Limb (tissue), 2 donors: Measurements from ENCODE around the gene SAC3D1.
"Not testable (repeated sequence)": the region's sequence is repeated elsewhere in the genome, so short reads cannot be mapped to it uniquely, and the experiment has no call there.

Experiments used
- DNase-seq, 2 donors: peaks; one replicate each; pipeline ENCODE4 v3.0.0-alpha.2; 2016; ENCODE audit errors: extremely low spot score in 2 of 2

The SAC3D1 gene

DNA sequence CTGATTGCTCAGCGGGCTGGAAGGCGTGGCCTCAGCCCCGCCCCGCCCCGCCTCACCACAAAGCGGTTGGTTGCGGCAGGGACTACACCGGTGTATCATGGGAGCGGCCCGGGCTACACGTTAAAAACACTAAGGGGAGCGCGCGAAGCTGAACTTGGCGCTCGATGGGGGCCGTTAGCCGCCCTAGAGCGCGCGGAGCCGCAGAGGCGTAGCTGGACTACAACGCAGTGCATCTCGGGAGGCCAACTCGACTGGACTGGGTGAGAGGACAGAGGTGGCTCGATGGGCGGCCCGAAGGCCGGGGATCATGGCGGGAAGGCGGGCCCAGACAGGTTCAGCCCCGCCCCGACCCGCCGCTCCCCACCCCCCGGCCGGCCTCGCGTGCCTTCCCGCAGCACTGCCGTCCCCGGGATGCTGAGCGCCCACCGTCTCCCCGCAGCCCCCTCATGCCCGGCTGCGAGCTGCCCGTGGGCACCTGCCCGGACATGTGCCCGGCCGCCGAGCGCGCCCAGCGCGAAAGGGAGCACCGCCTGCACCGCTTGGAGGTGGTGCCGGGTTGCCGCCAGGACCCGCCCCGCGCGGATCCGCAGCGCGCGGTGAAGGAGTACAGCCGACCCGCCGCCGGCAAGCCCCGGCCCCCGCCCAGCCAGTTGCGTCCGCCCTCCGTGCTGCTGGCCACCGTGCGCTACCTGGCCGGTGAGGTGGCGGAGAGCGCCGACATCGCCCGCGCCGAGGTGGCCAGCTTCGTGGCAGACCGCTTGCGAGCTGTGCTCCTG is at the start of gene SAC3D1:
Gene SAC3D1, plus strand, starts transcription at position 364 of the 776 bp plus-strand sequence. Its CDS starts 83 bp downstream, at position 447.
- peak; percentile 90 to 92 for DNase-seq

GRCh38 chr11:64994318-64994717 is 46.7 kb upstream of the SAC3D1 start:
- no peak for DNase-seq

DNA sequence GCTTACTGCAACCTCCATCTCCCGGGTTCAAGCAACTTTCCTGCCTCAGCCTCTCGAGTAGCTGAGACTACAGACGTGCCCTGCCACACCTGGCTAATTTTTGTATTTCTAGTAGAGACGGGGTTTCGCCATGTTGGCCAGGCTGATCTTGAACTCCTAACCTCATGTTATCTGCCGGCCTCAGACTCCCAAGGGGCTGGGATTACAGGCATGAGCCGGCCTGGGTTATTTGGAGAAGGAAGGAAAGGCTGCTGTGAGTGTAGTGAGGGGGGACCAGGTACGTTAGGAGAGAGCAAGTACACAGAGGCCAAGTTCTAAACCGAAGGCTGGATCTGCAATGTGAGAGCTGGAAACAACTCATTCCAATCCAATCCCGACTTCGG is 44.7 kb upstream of the SAC3D1 start:
- no peak for DNase-seq

GRCh38 chr11:64996710-64997380 is 44.2 kb upstream of the SAC3D1 start, which contains the start of gene BATF2:
TSS of gene BATF2 (minus strand) at chr11:64996971. CDS start at chr11:64996914, 57 bp downstream.
- peak in 1 of 2 donors; percentile 46 for DNase-seq

- DNase-seq, result no peak
Measured at GRCh38 chr11:64998141-64998540, 42.9 kb upstream of the SAC3D1 start.

DNA sequence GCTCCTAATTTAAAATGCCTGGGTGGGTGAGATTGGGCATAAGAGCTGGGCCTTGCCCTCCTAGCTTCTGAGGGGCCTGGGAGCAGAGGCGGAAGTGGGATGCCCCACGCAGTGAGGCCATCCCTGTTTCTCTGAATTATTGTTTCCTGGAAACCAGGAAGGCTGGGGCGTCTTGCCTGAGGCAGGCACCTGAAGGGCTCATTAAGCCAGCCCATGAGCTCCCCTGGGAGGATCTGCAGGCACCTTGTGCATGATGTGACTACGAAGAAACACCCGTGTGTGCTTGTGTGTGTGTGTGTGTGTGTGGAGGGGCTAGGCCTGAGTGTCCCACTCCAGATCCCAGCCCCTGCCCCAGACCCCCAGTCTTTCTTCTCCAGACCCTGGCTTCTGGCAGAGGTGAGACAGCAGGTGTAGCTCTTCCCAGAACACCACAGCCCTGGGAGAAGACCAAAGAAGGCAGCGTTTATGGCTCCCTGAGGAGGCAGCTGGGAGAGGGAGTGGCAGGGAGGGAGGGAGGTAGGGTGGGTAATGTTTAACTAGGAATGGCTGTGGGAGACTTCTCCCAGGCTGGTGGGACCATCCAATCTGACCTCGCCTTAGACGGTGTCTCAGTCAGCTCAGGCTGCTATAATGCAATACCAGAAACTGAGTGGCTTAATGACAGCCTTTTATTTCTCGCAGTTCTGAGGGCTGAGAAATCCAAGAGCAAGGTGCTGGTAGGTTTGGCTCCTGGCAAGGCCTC is 42.1 kb upstream of the SAC3D1 start:
- no peak for DNase-seq

- no peak for DNase-seq
Measured at GRCh38 chr11:64999478-64999877, 41.5 kb upstream of the SAC3D1 start.

DNA sequence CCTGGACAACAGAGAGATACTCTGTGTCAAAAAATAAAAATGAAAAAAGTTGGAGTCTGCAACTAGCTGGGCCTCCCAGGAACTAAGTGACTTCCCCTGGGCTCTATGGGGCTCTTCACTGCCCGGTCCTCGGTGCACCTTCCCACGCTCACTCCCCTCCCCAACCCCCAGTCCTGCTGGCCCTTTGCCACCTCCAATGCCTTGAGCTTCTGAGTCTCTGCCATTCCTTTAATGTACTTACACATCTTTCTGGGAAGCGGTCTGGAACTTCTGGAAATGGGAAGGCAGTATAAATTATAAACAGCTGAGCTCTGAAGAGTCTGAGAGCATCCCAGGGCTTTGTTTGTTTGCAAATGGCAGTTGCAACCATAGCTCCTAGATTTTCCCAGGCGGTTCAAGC is 38.3 kb upstream of the SAC3D1 start:
- DNase-seq, result no peak

DNA sequence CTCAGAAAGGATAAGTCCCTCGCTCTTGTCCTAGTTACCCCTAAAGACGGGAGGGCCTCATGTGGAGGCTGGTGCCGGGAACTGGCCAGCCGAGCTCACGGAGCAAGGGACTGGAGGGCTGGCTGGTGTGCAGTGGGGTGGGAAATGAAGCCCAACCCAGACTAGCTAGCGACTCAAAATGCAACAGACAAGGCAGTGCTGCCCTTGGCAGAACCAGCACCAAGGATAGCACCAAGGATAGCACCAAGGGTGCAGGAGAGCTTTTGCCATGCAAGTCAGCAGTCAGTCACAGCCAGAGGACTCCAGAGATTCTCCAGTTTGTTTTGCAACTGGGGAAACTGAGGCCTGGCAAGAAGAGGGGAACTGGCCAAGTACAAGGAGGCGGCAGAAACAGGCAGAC is 37.7 kb upstream of the SAC3D1 start:
- no peak for DNase-seq

GRCh38 chr11:65003968-65004367 is 37.0 kb upstream of the SAC3D1 start:
- DNase-seq, result not testable (repeated sequence)

- no peak for DNase-seq
Measured at GRCh38 chr11:65008016-65008415, 33.0 kb upstream of the SAC3D1 start.

GRCh38 chr11:65008873-65009272 is 32.1 kb upstream of the SAC3D1 start:
- no peak for DNase-seq

GRCh38 chr11:65013130-65013887 is 27.7 kb upstream of the SAC3D1 start:
- DNase-seq, result peak; percentile 91 to 93

DNA sequence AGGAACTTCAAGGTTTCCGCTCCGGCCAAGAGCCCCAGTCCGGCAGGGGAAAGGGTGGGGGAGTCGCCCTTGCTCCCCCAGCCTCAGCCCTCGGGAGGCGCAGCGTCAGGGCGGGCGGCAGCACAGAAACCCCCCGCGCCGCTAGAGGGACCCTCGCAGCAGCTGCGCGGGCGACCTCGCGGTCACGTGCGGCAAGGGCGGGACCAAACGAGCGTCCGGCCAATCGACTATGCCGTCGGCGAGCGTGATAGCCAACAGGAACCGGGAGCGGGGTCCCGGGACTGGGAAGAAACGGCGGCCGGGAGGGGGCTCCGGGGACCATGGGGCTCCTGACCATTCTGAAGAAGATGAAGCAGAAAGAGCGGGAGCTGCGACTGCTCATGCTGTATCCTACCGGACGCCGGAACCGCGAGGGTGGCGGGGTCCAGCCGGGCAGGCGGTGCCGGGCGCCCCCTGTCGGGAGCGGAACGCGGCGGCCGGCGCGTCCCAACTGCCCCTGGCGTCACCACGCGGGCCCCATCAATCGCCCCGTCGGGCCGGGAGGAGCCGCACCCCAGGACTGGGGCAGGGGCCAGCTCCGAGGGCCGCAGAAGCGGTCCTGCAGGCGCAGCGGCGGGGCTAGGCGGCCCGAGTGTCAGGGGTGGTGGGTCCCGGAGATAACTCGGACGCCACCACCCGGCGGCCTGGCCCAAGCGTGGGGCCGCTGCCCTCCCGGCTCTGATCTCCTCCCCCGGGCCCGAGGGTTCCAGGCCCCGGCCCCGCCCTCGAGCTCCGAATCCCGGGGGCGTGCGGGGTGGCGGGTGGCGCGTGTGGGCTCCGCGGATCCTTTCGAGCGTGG is 26.9 kb upstream of the SAC3D1 start, which contains the start of gene ARL2:
Gene ARL2, plus strand, starts transcription at position 273 of the 838 bp plus-strand sequence. Its CDS starts 48 bp downstream, at position 321.
- peak; percentile 94 to 96 for DNase-seq

DNA sequence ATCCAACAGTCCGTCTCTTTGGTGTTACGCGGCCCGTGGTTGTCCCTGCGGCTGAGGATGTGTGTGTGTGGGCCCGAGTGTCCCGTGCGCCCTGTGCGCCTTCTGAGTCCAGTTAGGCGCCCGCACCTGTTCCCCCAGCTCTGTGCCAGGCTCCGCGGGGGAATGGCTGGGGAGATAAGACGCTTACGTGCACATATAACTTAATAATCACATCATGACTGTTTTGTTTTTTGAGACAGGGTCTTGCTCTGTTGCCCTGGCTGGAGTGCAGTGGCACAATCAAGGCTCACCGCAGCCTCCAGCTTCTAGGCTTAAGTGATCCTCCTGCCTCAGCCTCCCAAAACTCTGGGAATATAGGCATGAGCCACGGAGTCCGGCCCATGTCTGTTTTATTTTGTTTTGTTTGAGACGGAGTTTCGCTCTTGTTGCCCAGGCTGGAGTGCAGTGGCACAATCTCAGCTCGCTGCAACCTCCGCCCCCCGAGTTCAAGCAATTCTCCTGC is 26.2 kb upstream of the SAC3D1 start:
- DNase-seq, result no peak

DNA sequence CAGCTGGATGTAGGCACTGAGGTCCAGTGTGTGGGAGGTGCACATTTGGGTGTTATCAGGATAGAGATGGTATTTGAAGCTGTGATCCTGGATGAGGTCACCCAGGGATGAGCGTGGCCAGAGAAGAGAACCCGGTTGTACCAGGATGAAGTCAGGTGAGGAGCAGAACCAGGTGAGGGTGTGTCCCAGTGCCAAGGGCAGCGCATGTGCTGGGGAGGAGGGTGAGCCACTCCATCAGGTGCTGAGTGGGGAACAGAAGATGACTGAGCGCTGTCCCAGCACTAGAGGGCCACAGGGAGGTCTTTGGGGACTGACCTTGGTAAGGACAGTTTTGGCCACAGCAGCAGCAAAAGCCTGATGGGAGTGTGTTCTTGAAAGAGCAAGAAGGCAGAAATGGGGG is 24.3 kb upstream of the SAC3D1 start:
- no peak for DNase-seq

- no peak for DNase-seq
Measured at GRCh38 chr11:65017937-65018336, 23.1 kb upstream of the SAC3D1 start.

DNA sequence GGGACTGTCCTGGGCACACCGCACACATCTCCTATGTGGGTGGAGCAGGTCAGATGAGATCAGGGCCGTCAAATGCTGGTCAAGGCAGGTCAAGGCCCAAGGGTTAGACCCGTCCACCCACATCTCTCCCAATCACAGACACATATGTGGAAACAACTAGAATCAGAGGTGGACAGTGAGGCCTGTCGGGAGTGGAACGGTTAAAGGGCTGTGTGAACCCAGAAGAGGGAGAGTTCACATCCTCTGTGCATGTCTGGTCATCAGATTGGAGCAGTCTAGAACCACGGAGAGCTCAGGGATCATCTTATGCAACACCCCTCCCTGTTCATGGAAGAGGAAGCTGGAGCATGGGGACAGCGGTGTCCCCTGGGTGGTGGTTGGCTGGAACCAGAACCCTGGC is 21.2 kb upstream of the SAC3D1 start:
- DNase-seq, result no peak

- DNase-seq, result no peak
Measured at GRCh38 chr11:65021003-65021402, 20.0 kb upstream of the SAC3D1 start.

DNA sequence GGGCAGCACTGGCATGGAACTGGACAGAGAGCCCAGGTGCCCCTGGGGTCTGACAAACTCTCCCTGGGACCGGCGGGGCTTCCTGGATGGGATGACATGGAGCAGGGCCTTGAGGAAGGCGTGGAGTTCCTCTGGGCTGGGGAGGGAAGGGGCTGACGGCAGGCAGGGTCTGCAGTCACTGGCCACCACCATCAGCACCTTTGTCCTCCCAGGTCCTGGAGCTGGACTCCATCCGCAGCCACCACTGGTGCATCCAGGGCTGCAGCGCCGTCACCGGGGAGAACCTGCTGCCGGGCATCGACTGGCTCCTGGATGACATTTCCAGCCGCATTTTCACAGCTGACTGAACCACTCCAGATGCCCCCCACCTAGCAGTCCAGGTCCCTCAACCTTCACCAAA is 19.5 kb upstream of the SAC3D1 start:
- DNase-seq, result no peak
